Esophagus squamous epithelium (tissue), 4 donors: ENCODE data around the gene PRSS48.
"Not testable (repeated sequence)": the region's sequence is repeated elsewhere in the genome, so short reads cannot be mapped to it uniquely, and the experiment has no call there.

Source experiments
- POLR2A ChIP-seq, 4 donors: fragments of 450-650 bp; IDR thresholded peaks; one replicate each; pipeline ENCODE4 v1.6.1; 2017; ENCODE audit warnings: antibody characterized with exemption in 4 of 4, mild to moderate bottlenecking in 4 of 4, moderate library complexity in 3 of 4
- TF ChIP-seq, protein P1 (sequence below), 6 experiments: fragments of 450-650 bp in 4 of 6; fragments of 200-600 bp in 2 of 6; sonication (generic) in 2 of 6; IDR thresholded peaks; one replicate each; pipeline ENCODE4 v1.5.1; 2016 to 2019; ENCODE audit warnings: antibody characterized with exemption in 6 of 6, mild to moderate bottlenecking in 4 of 6, moderate library complexity in 4 of 6

- TF ChIP-seq, protein P1, sequence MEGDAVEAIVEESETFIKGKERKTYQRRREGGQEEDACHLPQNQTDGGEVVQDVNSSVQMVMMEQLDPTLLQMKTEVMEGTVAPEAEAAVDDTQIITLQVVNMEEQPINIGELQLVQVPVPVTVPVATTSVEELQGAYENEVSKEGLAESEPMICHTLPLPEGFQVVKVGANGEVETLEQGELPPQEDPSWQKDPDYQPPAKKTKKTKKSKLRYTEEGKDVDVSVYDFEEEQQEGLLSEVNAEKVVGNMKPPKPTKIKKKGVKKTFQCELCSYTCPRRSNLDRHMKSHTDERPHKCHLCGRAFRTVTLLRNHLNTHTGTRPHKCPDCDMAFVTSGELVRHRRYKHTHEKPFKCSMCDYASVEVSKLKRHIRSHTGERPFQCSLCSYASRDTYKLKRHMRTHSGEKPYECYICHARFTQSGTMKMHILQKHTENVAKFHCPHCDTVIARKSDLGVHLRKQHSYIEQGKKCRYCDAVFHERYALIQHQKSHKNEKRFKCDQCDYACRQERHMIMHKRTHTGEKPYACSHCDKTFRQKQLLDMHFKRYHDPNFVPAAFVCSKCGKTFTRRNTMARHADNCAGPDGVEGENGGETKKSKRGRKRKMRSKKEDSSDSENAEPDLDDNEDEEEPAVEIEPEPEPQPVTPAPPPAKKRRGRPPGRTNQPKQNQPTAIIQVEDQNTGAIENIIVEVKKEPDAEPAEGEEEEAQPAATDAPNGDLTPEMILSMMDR (IDR thresholded peaks at IDR 0.05), result not testable (repeated sequence)
- TF ChIP-seq POLR2A (IDR thresholded peaks at IDR 0.05), result not testable (repeated sequence)
Measured at GRCh38 chr4:151322161-151322560, 45.2 kb downstream of the PRSS48 start.
